ENCODE data around the gene ERN1. TPM values are rescaled to one million over a fixed set of nuclear protein-coding genes. Genes with fewer than 3 reads are reported as not detected.
"Not testable (repeated sequence)": the region's sequence is repeated elsewhere in the genome, so short reads cannot be mapped to it uniquely, and the experiment has no call there.

Gene ERN1
- total RNA-seq, 1 experiment from 2014 or later, result 14.0 TPM

- DNase-seq (ENCODE audit: extremely low read depth, low read depth), result no peak
Observed at GRCh38 chr17:64008830-64009229, 121.1 kb downstream of the ERN1 start.

- no peak for DNase-seq (ENCODE audit: extremely low read depth, low read depth)
Observed at GRCh38 chr17:64008346-64008745, 121.6 kb downstream of the ERN1 start.

- no peak for DNase-seq (ENCODE audit: extremely low read depth, low read depth)
Observed at GRCh38 chr17:64007838-64008282, 122.1 kb downstream of the ERN1 start.

GRCh38 chr17:64007089-64007837 is 122.7 kb downstream of the ERN1 start:
- DNase-seq (ENCODE audit: extremely low read depth, low read depth), result not testable (repeated sequence)

- DNase-seq (ENCODE audit: extremely low read depth, low read depth), result no peak
Observed at GRCh38 chr17:64006361-64007088, 123.4 kb downstream of the ERN1 start.

- DNase-seq (ENCODE audit: extremely low read depth, low read depth), result no peak
Observed at GRCh38 chr17:64005734-64006167, 124.2 kb downstream of the ERN1 start.

- DNase-seq (ENCODE audit: extremely low read depth, low read depth), result no peak
Observed at GRCh38 chr17:64004903-64005733, 124.8 kb downstream of the ERN1 start.

- DNase-seq (ENCODE audit: extremely low read depth, low read depth), result no peak
Observed at GRCh38 chr17:64004218-64004770, 125.7 kb downstream of the ERN1 start.

GRCh38 chr17:64003526-64004121 is 126.3 kb downstream of the ERN1 start:
- DNase-seq (ENCODE audit: extremely low read depth, low read depth), result no peak

GRCh38 chr17:64002658-64003525 is 127.1 kb downstream of the ERN1 start:
- no peak for DNase-seq (ENCODE audit: extremely low read depth, low read depth)

GRCh38 chr17:64001763-64002529 is 128.0 kb downstream of the ERN1 start:
- DNase-seq (ENCODE audit: extremely low read depth, low read depth), result no peak

- DNase-seq (ENCODE audit: extremely low read depth, low read depth), result no peak
Observed at GRCh38 chr17:64001091-64001579, 128.8 kb downstream of the ERN1 start.

GRCh38 chr17:63999680-64000531 is 130.0 kb downstream of the ERN1 start:
- DNase-seq (ENCODE audit: extremely low read depth, low read depth), result no peak

- no peak for DNase-seq (ENCODE audit: extremely low read depth, low read depth)
Observed at GRCh38 chr17:63998721-63999679, 130.9 kb downstream of the ERN1 start.

- DNase-seq (ENCODE audit: extremely low read depth, low read depth), result peak; percentile 50
Observed at GRCh38 chr17:63998050-63998720, 131.8 kb downstream of the ERN1 start, which contains the start of gene PRR29. Gene PRR29 (plus strand): TSS chr17:63998351. CDS start chr17:63998365, 14 bp downstream.
